Activated naive CD8-positive, alpha-beta T cell treated with anti-CD3 and anti-CD28 coated beads, Interleukin-2, amount 50 U/mL, for 24 hours (primary cell): ENCODE data around the gene DCAF10.
"Not testable (repeated sequence)": the region's sequence is repeated elsewhere in the genome, so short reads cannot be mapped to it uniquely, and the experiment has no call there.

ENCODE experiments used
- ATAC-seq: fragments of 150-1000 bp; cut with Tn5 transposase; one replicate; pipeline ENCODE4 v1.10.0; 2021
- DNase-seq: peaks from one replicate; pipeline ENCODE4 v3.0.0; 2021
- H3K27ac Mint-ChIP-seq: one replicate; pipeline ENCODE4 v1.8.0; 2021; ENCODE audit warnings: mild to moderate bottlenecking, mixed read lengths
- H3K27me3 Mint-ChIP-seq: one replicate; pipeline ENCODE4 v1.8.0; 2021; ENCODE audit warnings: mixed read lengths
- H3K36me3 Mint-ChIP-seq: one replicate; pipeline ENCODE4 v1.8.0; 2021; ENCODE audit warnings: low read depth, mixed read lengths
- H3K4me1 Mint-ChIP-seq: one replicate; pipeline ENCODE4 v1.8.0; 2021; ENCODE audit warnings: mixed read lengths
- H3K4me3 Mint-ChIP-seq: one replicate; pipeline ENCODE4 v1.8.0; 2021; ENCODE audit warnings: mild to moderate bottlenecking, moderate library complexity, mixed read lengths
- H3K9me3 Mint-ChIP-seq: one replicate; pipeline ENCODE4 v1.8.0; 2021; ENCODE audit warnings: mixed read lengths

Gene DCAF10

GRCh38 chr9:37800631-37801286 is at the start of gene DCAF10:
DCAF10 (plus strand) TSS chr9:37800797; CDS start chr9:37800867, 70 bp downstream.
- H3K27me3 Mint-ChIP-seq: no peaks in the 10 kb centered on the region
- DNase-seq (peak; percentile 94), ATAC-seq (peak; percentile 86)
- peak within 1 kb of the TSS; percentile 89 for H3K27ac Mint-ChIP-seq
- H3K4me1 Mint-ChIP-seq: peaks cover 43% of the 10 kb centered on the region
- peaks cover 9% of the 10 kb centered on the region for H3K36me3 Mint-ChIP-seq
- peak within 1 kb of the TSS; percentile 91 for H3K4me3 Mint-ChIP-seq
- no peaks in the 10 kb centered on the region for H3K9me3 Mint-ChIP-seq

GRCh38 chr9:37751186-37751585 is 49.4 kb upstream of the DCAF10 start:
- H3K4me3 Mint-ChIP-seq: no peak overlapping the region
- H3K27ac Mint-ChIP-seq: no peak overlapping the region
- no peak for ATAC-seq
- peaks cover 7% of the 10 kb centered on the region for H3K9me3 Mint-ChIP-seq
- peaks cover 23% of the 10 kb centered on the region for H3K4me1 Mint-ChIP-seq
- no peak for DNase-seq
- H3K27me3 Mint-ChIP-seq: no peaks in the 10 kb centered on the region
- peaks cover 2% of the 10 kb centered on the region for H3K36me3 Mint-ChIP-seq

GRCh38 chr9:37751704-37752103 is 48.9 kb upstream of the DCAF10 start:
- not testable (repeated sequence) for H3K9me3 Mint-ChIP-seq, ATAC-seq, DNase-seq, H3K36me3 Mint-ChIP-seq, H3K27ac Mint-ChIP-seq, H3K27me3 Mint-ChIP-seq, H3K4me3 Mint-ChIP-seq
- peaks cover 23% of the 10 kb centered on the region for H3K4me1 Mint-ChIP-seq

- not testable (repeated sequence) for H3K27me3 Mint-ChIP-seq, H3K4me3 Mint-ChIP-seq, DNase-seq, H3K27ac Mint-ChIP-seq, H3K9me3 Mint-ChIP-seq, ATAC-seq, H3K36me3 Mint-ChIP-seq
- H3K4me1 Mint-ChIP-seq: peaks cover 23% of the 10 kb centered on the region
Observed at GRCh38 chr9:37752112-37752511, 48.5 kb upstream of the DCAF10 start.

GRCh38 chr9:37752642-37753488 is 47.7 kb upstream of the DCAF10 start:
- Mint-ChIP-seq H3K9me3 (peaks cover 7% of the 10 kb centered on the region), H3K27me3 (no peaks in the 10 kb centered on the region), H3K27ac (peak overlapping the region; percentile 92), H3K4me3 (peak overlapping the region; percentile 94), H3K36me3 (peaks cover 2% of the 10 kb centered on the region), H3K4me1 (peaks cover 23% of the 10 kb centered on the region)
- DNase-seq: peak; percentile 15
- ATAC-seq: no peak

GRCh38 chr9:37753489-37754190 is 47.0 kb upstream of the DCAF10 start, which contains the start of gene TRMT10B:
TRMT10B (plus strand) TSS chr9:37753805; CDS start chr9:37761932, 8,127 bp downstream.
- H3K27ac Mint-ChIP-seq: peak within 1 kb of the TSS; percentile 92
- peak; percentile 74 for DNase-seq
- peaks cover 23% of the 10 kb centered on the region for H3K4me1 Mint-ChIP-seq
- peaks cover 2% of the 10 kb centered on the region for H3K36me3 Mint-ChIP-seq
- peaks cover 7% of the 10 kb centered on the region for H3K9me3 Mint-ChIP-seq
- peak within 1 kb of the TSS; percentile 94 for H3K4me3 Mint-ChIP-seq
- H3K27me3 Mint-ChIP-seq: no peaks in the 10 kb centered on the region
- ATAC-seq: peak; percentile 88

GRCh38 chr9:37758747-37759146 is 41.9 kb upstream of the DCAF10 start:
- no peak overlapping the region for H3K4me3 Mint-ChIP-seq
- ATAC-seq (no peak), DNase-seq (no peak)
- H3K9me3 Mint-ChIP-seq: no peaks in the 10 kb centered on the region
- peaks cover 15% of the 10 kb centered on the region for H3K4me1 Mint-ChIP-seq
- H3K27ac Mint-ChIP-seq: no peak overlapping the region
- H3K27me3 Mint-ChIP-seq: no peaks in the 10 kb centered on the region
- H3K36me3 Mint-ChIP-seq: peaks cover 6% of the 10 kb centered on the region

- Mint-ChIP-seq H3K36me3 (peaks cover 16% of the 10 kb centered on the region), H3K4me3 (no peak overlapping the region), H3K27me3 (no peaks in the 10 kb centered on the region), H3K27ac (no peak overlapping the region), H3K9me3 (no peaks in the 10 kb centered on the region), H3K4me1 (peaks cover 3% of the 10 kb centered on the region)
- no peak for ATAC-seq
- no peak for DNase-seq
Observed at GRCh38 chr9:37760416-37761161, 40.0 kb upstream of the DCAF10 start.

GRCh38 chr9:37761511-37761910 is 39.1 kb upstream of the DCAF10 start:
- no peak for DNase-seq
- no peak overlapping the region for H3K27ac Mint-ChIP-seq
- peaks cover 21% of the 10 kb centered on the region for H3K36me3 Mint-ChIP-seq
- H3K9me3 Mint-ChIP-seq: no peaks in the 10 kb centered on the region
- no peak overlapping the region for H3K4me3 Mint-ChIP-seq
- peaks cover 2% of the 10 kb centered on the region for H3K4me1 Mint-ChIP-seq
- no peak for ATAC-seq
- H3K27me3 Mint-ChIP-seq: no peaks in the 10 kb centered on the region

GRCh38 chr9:37765263-37765662 is 35.3 kb upstream of the DCAF10 start:
- ATAC-seq, H3K4me1 Mint-ChIP-seq, H3K27me3 Mint-ChIP-seq, H3K4me3 Mint-ChIP-seq, DNase-seq, H3K27ac Mint-ChIP-seq, H3K9me3 Mint-ChIP-seq: not testable (repeated sequence)
- peaks cover 29% of the 10 kb centered on the region for H3K36me3 Mint-ChIP-seq

- H3K27me3 Mint-ChIP-seq: no peaks in the 10 kb centered on the region
- H3K4me1 Mint-ChIP-seq: no peaks in the 10 kb centered on the region
- no peak overlapping the region for H3K27ac Mint-ChIP-seq
- no peak overlapping the region for H3K4me3 Mint-ChIP-seq
- DNase-seq (no peak), ATAC-seq (no peak)
- no peaks in the 10 kb centered on the region for H3K9me3 Mint-ChIP-seq
- peaks cover 29% of the 10 kb centered on the region for H3K36me3 Mint-ChIP-seq
Observed at GRCh38 chr9:37769306-37769705, 31.3 kb upstream of the DCAF10 start.

GRCh38 chr9:37769995-37770394 is 30.6 kb upstream of the DCAF10 start:
- H3K27ac Mint-ChIP-seq: peak overlapping the region; percentile 22

GRCh38 chr9:37775216-37775919 is 25.2 kb upstream of the DCAF10 start:
- peak overlapping the region; percentile 28 for H3K27ac Mint-ChIP-seq
- ATAC-seq (no peak), DNase-seq (no peak)
- no peaks in the 10 kb centered on the region for H3K27me3 Mint-ChIP-seq
- no peaks in the 10 kb centered on the region for H3K4me1 Mint-ChIP-seq
- peaks cover 32% of the 10 kb centered on the region for H3K36me3 Mint-ChIP-seq
- no peak overlapping the region for H3K4me3 Mint-ChIP-seq
- no peaks in the 10 kb centered on the region for H3K9me3 Mint-ChIP-seq

More at GRCh38 chr9:37769995-37770394, 30.6 kb upstream of the DCAF10 start:
- Mint-ChIP-seq H3K27me3 (no peaks in the 10 kb centered on the region), H3K36me3 (peaks cover 27% of the 10 kb centered on the region), H3K9me3 (no peaks in the 10 kb centered on the region), H3K4me1 (no peaks in the 10 kb centered on the region), H3K4me3 (no peak overlapping the region)
- DNase-seq: no peak
- no peak for ATAC-seq
